GM19395 (cell line): ENCODE measurements around the gene PRRG1.
"Not testable (repeated sequence)": the region's sequence is repeated elsewhere in the genome, so short reads cannot be mapped to it uniquely, and the experiment has no call there.

ENCODE experiments used
- ATAC-seq: cut with Tn5 transposase; IDR thresholded peaks from one replicate; pipeline ENCODE4 v1.9.1; 2021; ENCODE audit warnings: mild to moderate bottlenecking, moderate library complexity; ENCODE audit not compliant: unreplicated experiment

PRRG1 gene

GRCh38 chrX:37349221-37350033 is at the start of gene PRRG1:
Gene PRRG1 (plus strand): TSS chrX:37349364. CDS start chrX:37406250, 56,886 bp downstream.
- no peak for ATAC-seq

- no peak for ATAC-seq
Observed at GRCh38 chrX:37302569-37302968, 46.6 kb upstream of the PRRG1 start.

- ATAC-seq: not testable (repeated sequence)
Observed at GRCh38 chrX:37305238-37305637, 43.9 kb upstream of the PRRG1 start.

- no peak for ATAC-seq
Observed at GRCh38 chrX:37314531-37314930, 34.6 kb upstream of the PRRG1 start.

GRCh38 chrX:37315511-37316248 is 33.5 kb upstream of the PRRG1 start:
- no peak for ATAC-seq

- no peak for ATAC-seq
Observed at GRCh38 chrX:37320541-37321203, 28.5 kb upstream of the PRRG1 start.

- ATAC-seq: no peak
Observed at GRCh38 chrX:37330642-37331041, 18.5 kb upstream of the PRRG1 start.

- ATAC-seq: no peak
Observed at GRCh38 chrX:37331546-37331945, 17.6 kb upstream of the PRRG1 start.

GRCh38 chrX:37332055-37332454 is 17.1 kb upstream of the PRRG1 start:
- no peak for ATAC-seq

- no peak for ATAC-seq
Observed at GRCh38 chrX:37332987-37333658, 16.0 kb upstream of the PRRG1 start.

GRCh38 chrX:37347420-37347819 is 1.7 kb upstream of the PRRG1 start:
- no peak for ATAC-seq

GRCh38 chrX:37348231-37348970 is 763 bp upstream of the PRRG1 start:
- no peak for ATAC-seq

- ATAC-seq: no peak
Observed at GRCh38 chrX:37348971-37349220, 268 bp upstream of the PRRG1 start.

GRCh38 chrX:37350034-37350365 is 836 bp downstream of the PRRG1 start:
- ATAC-seq: no peak

GRCh38 chrX:37353646-37354045 is 4.5 kb downstream of the PRRG1 start:
- ATAC-seq: no peak

GRCh38 chrX:37357436-37357835 is 8.3 kb downstream of the PRRG1 start:
- ATAC-seq: no peak

GRCh38 chrX:37361596-37361995 is 12.4 kb downstream of the PRRG1 start:
- no peak for ATAC-seq

GRCh38 chrX:37364666-37365065 is 15.5 kb downstream of the PRRG1 start:
- no peak for ATAC-seq

GRCh38 chrX:37367946-37368345 is 18.8 kb downstream of the PRRG1 start:
- ATAC-seq: no peak

GRCh38 chrX:37370499-37371141 is 21.5 kb downstream of the PRRG1 start:
- no peak for ATAC-seq
